PC-3 (cell line): ENCODE measurements around the gene RAD9A.

Experiments used
- EZH2 ChIP-seq: fragments of 300-600 bp; sonication (generic); IDR thresholded peaks from one replicate; pipeline ENCODE4 v1.6.1; 2017; ENCODE audit warnings: antibody characterized with exemption, mild to moderate bottlenecking, low read length; ENCODE audit not compliant: unreplicated experiment
- EZH2phosphoT487 ChIP-seq: fragments of 300-600 bp; sonication (generic); IDR thresholded peaks from 2 replicates; pipeline ENCODE4 v1.6.1; 2018; ENCODE audit warnings: mild to moderate bottlenecking, antibody characterized with exemption, low read length, borderline replicate concordance
- TF ChIP-seq, protein P1 (sequence below): fragments of 300-600 bp; sonication (generic); conservative IDR thresholded peaks from 2 replicates; pipeline ENCODE4 v1.5.1; 2017; ENCODE audit warnings: antibody characterized with exemption, low read depth, mild to moderate bottlenecking, low read length

DNA sequence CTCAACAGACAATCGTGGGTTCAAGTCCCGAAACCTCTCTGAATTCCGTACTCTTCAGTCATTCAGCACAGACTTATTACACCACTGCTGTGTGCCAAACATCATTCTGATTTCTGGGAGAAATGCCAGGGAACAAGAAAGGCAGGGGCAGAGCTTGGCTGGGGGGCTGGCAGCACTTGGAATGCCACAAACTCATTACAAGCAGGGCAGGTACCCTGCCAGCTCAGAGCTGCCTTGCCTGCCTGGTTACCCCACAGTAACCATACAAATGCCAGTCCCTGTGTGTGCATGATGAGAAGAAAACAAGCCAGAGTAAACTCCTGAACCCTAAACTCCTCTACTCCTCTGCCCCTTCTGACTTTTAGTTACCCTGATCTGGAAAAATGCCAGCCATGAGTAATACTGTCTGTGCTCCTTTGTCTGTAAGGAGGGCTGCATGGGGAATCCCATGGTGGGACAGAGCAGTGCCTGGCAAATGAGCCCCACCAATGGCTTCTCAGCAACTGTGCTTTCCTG, 6.9 kb upstream of the RAD9A start:
- TF ChIP-seq, protein P1, sequence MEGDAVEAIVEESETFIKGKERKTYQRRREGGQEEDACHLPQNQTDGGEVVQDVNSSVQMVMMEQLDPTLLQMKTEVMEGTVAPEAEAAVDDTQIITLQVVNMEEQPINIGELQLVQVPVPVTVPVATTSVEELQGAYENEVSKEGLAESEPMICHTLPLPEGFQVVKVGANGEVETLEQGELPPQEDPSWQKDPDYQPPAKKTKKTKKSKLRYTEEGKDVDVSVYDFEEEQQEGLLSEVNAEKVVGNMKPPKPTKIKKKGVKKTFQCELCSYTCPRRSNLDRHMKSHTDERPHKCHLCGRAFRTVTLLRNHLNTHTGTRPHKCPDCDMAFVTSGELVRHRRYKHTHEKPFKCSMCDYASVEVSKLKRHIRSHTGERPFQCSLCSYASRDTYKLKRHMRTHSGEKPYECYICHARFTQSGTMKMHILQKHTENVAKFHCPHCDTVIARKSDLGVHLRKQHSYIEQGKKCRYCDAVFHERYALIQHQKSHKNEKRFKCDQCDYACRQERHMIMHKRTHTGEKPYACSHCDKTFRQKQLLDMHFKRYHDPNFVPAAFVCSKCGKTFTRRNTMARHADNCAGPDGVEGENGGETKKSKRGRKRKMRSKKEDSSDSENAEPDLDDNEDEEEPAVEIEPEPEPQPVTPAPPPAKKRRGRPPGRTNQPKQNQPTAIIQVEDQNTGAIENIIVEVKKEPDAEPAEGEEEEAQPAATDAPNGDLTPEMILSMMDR: no peak
- no peak for TF ChIP-seq EZH2phosphoT487
- no peak for TF ChIP-seq EZH2
